ENCODE results near the gene COBL.

Gene COBL

GRCh38 chr7:51082940-51083533 lies 233.6 kb downstream of the COBL start:
- H3K79me2 ChIP-seq: no peaks in the 10 kb centered on the region
- no peak for TF ChIP-seq CTCF (IDR thresholded peaks at IDR 0.05)

GRCh38 chr7:51082096-51082840 lies 234.3 kb downstream of the COBL start:
- Histone ChIP-seq H3K4me2 (ENCODE audit: low read length) (no peak overlapping the region), H3K9ac (no peak overlapping the region), H2AFZ (no peak overlapping the region), H3K27ac (no peak overlapping the region), H3K9me3 (ENCODE audit: control insufficient read depth, low read length) (no peaks in the 10 kb centered on the region), H3K79me2 (no peaks in the 10 kb centered on the region), H3K27me3 (ENCODE audit: control insufficient read depth, insufficient read depth, low read length) (no peaks in the 10 kb centered on the region), H3K4me1 (no peaks in the 10 kb centered on the region), H3K4me3 (ENCODE audit: low read depth, low read length) (no peak overlapping the region), H3K36me3 (ENCODE audit: control insufficient read depth, insufficient read depth, low read length) (no peaks in the 10 kb centered on the region)
- no peak for TF ChIP-seq CTCF (IDR thresholded peaks at IDR 0.05)

More at GRCh38 chr7:51082940-51083533, 233.6 kb downstream of the COBL start:
- no peaks in the 10 kb centered on the region for H3K27me3 ChIP-seq (ENCODE audit: control insufficient read depth, insufficient read depth, low read length)
- no peak overlapping the region for H3K4me2 ChIP-seq (ENCODE audit: low read length)
- H3K4me1 ChIP-seq: no peaks in the 10 kb centered on the region
- H2AFZ ChIP-seq: no peak overlapping the region
- H3K9ac ChIP-seq: no peak overlapping the region
- H3K36me3 ChIP-seq (ENCODE audit: control insufficient read depth, insufficient read depth, low read length): no peaks in the 10 kb centered on the region
- no peak overlapping the region for H3K4me3 ChIP-seq (ENCODE audit: low read depth, low read length)
- H3K27ac ChIP-seq: no peak overlapping the region
- H3K9me3 ChIP-seq (ENCODE audit: control insufficient read depth, low read length): no peaks in the 10 kb centered on the region

- Histone ChIP-seq H3K36me3 (ENCODE audit: control insufficient read depth, insufficient read depth, low read length) (no peaks in the 10 kb centered on the region), H3K9me3 (ENCODE audit: control insufficient read depth, low read length) (no peaks in the 10 kb centered on the region), H2AFZ (no peak overlapping the region), H3K27ac (no peak overlapping the region), H3K4me3 (ENCODE audit: low read depth, low read length) (no peak overlapping the region), H3K4me2 (ENCODE audit: low read length) (no peak overlapping the region), H3K9ac (no peak overlapping the region), H3K4me1 (no peaks in the 10 kb centered on the region), H3K79me2 (no peaks in the 10 kb centered on the region), H3K27me3 (ENCODE audit: control insufficient read depth, insufficient read depth, low read length) (no peaks in the 10 kb centered on the region)
- no peak for TF ChIP-seq CTCF (IDR thresholded peaks at IDR 0.05)
Measured at GRCh38 chr7:51081270-51081890, 235.2 kb downstream of the COBL start.

- H3K4me2 ChIP-seq (ENCODE audit: low read length): no peak overlapping the region
- no peak for TF ChIP-seq CTCF (IDR thresholded peaks at IDR 0.05)
- H2AFZ ChIP-seq: no peak overlapping the region
- H3K9me3 ChIP-seq (ENCODE audit: control insufficient read depth, low read length): no peaks in the 10 kb centered on the region
- H3K9ac ChIP-seq: no peak overlapping the region
- H3K79me2 ChIP-seq: no peaks in the 10 kb centered on the region
- H3K27ac ChIP-seq: no peak overlapping the region
- H3K36me3 ChIP-seq (ENCODE audit: control insufficient read depth, insufficient read depth, low read length): no peaks in the 10 kb centered on the region
- H3K4me1 ChIP-seq: no peaks in the 10 kb centered on the region
- no peak overlapping the region for H3K4me3 ChIP-seq (ENCODE audit: low read depth, low read length)
- H3K27me3 ChIP-seq (ENCODE audit: control insufficient read depth, insufficient read depth, low read length): no peaks in the 10 kb centered on the region
Measured at GRCh38 chr7:51080622-51081269, 235.9 kb downstream of the COBL start.
